ENCODE data around the gene FOXJ1. TPM values are rescaled to one million over a fixed set of nuclear protein-coding genes. Genes with fewer than 3 reads are reported as not detected.

FOXJ1 gene
- total RNA-seq, 1 experiment from 2014 or later = not detected

DNA sequence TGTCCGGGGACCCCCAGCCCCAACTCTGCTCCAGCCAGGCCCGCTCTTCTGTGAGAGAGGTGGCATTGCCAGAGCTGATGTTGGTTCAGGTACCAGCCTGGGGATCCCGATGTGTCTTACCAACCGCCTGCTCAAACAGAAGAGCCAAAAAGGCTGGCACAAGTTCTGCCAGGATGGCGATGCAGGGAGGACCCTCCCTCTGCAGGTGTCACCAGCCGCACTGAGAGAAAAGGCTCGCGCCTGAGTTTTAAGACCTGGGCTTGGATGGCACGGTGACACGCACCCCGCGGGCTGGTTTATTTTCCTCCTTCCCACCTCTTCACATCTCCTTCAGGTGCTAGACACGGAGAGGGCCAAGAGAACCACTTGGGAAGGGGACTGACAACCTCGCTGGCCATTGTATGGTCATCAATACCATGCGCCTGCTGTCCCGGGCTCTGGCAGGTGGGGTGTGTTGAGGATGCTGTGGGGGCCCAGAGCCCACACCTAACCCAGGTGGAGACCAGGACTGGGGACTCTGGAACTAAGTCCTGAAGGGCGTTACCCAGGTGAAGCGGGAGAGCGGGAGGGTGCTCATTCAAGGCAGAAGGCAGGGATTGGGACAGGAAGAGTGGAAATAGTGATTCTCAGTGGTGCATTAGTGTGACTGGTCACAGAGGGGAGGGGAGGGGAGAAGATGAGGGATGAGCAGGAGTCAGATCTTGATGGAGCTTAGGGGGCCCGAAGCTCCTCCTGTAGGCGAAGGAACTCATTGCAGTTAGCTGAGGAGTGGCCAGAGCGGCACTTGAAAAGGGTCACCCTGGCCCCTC is 16.3 kb downstream of the FOXJ1 start:
- DNase-seq (ENCODE audit: low read depth) = peak; percentile 20

DNA sequence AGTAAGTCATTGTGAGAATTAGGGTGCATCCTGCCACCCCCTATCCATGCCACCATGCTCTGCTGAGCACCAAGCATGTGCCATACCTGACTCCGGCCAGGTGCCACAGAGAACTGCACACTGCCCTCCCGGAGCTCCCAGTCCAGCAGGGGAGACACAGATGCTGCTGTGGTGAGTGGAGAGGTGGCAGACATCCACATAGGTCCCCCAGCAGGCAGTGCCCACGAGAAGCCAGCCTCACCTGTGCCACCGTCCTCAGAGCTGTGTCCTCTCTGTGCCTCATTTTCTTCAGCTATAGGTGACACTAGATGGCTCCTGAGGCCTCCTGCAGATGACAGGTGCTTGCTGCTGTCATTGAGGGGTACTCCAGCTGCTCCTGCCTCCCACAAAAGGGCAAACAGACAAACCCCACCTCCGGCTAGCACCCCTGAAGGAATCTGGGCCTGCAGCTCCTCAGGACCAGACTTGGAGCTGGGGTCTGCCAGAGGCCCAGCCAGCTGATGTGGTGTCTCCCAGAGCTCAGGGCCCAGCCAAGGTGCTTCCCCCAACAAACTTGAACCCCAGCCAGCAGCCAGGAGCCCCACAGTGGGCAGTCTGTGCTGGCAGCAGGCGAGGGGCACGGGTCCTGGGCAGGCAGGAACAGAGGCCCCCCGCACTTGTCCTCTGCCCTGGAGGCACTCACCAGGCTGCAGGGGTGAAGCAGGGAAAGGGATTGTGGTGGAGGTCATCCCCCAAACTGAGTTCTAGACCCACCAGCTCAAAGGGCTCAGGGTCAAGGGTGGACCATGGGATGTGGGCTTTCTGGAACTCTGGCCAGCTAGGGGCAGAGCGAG is 17.1 kb downstream of the FOXJ1 start:
- DNase-seq (ENCODE audit: low read depth) = no peak

DNA sequence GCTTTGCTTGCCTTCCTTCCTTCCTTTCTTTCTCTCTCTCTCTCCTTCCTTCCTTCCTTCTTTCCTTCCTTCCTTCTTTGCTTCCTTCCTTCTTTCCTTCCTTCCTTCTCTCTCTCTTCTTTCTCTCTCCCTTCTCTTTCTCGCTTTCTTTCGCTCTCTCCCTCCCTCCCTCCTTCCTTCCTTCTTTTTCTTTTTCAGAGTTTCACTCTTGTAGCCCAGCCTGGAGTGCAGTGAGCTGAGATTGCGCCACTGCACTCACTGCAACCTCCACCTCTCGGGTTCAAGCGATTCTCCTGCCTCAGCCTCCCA is 17.9 kb downstream of the FOXJ1 start:
- no peak for DNase-seq (ENCODE audit: low read depth)

DNA sequence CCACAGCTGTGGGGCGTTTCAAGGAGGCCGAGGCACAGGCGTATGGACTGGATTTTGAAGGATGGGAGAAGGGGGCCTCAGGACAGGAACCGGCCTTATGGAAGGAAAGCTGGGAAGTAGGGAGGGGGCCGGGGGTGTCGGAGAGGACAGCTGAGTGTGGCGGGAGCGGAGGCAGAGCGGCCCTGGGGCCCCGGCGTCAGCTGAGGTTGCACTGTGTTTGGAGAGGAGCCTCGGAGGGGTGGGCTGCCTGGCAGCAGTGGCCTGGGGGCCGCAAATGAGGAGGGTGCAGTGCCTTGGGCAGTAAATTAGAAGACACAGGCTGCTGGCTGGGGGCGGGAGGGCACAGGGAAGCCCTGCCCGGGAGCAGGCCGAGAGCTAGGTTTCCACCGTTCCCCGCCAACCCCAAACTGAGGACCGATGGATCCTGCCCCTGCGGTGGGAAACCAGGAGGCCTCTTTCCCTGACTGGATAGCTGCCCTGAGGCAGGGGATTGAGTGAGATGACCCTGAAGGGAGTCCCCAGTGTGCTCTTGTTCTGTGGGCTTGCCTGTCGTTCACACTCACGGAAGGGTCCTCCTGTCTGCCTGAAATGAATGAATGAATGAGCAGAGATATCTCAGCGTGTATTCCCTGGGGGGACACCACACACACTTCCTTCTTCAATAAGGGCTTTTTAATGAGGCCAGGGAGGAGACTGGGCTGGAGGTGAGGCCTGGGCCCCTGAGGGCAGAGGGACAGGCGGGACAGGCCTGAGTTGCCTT is 18.4 kb downstream of the FOXJ1 start:
- no peak for DNase-seq (ENCODE audit: low read depth)

DNA sequence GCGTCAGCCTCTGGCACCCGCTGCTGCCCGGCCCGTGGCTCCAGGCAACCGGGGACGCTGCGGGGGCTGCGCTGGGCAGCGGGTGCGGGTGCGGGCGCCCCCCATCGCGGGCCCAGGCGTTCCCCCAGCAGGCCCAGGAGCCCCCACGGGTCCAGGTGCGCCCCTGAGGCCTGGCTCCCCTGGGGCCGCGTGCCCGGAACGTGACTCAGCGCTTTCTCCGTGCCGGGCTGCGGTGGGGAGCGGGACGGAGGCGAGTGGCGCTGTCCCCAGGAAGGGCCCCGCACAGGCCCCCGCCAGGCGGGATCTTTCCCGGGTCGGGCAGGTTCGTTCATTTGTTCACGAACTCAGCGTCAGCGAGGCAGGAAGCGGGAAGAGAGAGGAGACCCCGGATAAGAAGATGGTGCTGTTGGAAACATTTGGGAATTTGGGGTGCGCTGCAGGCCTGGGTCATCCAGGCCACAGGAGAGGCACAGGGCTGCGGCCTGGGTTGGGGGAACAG is 19.1 kb downstream of the FOXJ1 start:
- DNase-seq (ENCODE audit: low read depth) = no peak

DNA sequence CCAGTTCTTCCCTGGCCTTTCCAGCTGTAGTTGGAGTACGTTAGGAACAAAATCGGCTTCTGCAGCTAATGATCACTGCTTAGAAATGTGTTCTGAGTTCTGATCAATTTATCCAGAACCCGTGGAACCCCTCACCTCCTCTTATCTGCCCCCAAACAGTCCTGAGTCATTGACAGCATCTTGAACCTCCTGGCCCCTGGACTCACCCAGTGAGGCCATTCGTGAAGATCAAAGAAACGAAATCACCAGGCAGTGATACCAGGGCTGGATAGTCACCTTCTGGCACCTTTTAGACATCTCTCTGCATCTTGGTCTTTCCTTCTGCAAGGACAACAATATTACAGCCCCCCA is 20.4 kb downstream of the FOXJ1 start:
- DNase-seq (ENCODE audit: low read depth) = no peak

DNA sequence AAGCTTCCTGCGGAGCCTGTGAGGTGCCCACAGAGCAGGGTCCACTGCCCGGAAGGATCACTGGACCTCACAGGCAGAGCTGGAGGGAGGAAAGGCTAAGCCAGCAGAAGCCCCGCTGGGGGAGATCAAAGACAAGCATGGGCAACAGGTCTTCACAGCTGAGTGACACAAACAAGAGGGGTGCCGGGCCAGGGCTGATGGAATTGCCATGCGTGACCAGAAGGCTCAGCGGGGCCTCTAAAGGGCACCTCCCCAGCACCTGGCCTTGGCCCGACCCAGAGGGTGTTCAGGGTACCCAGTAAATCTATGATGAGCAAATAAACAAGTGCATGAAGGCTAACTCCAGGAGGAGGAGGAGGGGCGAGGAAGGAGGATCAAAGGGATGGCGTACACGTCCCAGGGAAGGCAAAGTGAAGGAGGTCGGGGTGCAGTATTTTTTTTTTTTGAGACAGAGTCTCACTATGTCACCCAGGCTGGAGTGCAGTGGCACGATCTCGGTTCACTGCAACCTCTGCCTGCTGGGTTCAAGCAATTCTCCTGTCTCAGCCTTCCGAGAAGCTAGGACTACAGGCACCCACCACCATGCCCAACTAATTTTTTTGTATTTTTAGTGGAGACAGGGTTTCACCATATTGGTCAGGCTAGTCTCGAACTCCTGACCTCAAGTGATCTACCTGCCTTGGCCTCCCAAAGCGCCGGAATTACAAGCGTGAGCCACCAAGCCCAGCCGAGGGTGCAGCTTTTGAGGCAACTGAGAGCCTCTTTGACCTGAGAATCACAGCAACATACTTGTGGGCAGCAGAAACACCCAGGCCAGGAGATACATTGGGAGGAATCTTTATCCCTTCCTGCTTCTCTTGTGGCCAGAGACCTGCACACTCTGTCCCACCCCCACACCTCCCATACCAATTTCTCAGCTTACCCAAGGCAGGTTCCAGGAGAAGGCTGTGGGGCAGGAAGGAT is 21.4 kb downstream of the FOXJ1 start:
- DNase-seq (ENCODE audit: low read depth) = no peak

DNA sequence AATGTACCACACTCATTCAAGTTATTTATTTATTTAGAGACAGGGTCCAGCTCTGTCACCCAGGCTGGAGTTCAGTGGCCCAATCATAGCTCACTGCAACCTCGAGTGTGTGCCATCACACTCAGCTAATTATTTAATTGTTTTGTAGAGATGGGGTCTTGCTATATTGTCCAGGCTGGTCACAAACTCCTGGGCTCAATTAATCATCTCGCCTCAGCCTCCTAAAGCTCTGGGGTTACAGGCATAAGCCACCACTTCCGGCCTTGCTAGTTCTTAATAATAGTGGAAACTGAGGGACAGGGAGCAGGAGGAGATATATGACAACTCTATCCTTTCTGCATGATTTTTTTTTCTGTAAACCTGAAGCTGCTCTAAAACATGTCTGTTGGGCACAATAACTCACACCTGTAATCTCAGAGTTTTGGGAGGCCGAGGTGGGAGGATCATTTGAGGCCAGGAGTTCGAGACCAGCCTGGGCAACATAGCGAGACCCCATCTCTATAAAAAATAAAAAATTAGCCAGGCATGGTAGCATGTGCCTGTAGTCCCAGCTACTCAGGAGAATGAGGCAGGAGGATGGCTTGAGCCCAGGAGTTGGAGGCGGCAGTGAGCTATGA is 25.8 kb downstream of the FOXJ1 start:
- DNase-seq (ENCODE audit: low read depth) = no peak

DNA sequence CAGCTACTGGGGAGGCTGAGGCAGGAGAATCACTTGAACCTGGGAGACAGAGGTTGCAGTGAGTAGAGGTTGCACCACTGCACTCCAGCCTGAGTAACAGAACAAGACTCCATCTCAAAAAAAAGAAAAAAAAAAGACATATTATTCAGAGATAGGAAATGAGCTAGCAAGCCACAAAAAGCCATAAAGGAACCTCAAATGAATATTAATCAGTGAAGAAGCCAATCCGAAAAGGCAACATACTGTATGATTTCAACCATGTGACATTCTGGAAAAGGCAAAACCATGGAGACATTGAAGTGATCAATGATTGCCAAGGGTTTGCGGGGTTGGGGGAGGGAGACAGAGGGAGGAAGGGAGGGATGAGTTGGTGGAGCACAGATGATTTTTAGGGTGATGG is 29.1 kb downstream of the FOXJ1 start:
- no peak for DNase-seq (ENCODE audit: low read depth)

DNA sequence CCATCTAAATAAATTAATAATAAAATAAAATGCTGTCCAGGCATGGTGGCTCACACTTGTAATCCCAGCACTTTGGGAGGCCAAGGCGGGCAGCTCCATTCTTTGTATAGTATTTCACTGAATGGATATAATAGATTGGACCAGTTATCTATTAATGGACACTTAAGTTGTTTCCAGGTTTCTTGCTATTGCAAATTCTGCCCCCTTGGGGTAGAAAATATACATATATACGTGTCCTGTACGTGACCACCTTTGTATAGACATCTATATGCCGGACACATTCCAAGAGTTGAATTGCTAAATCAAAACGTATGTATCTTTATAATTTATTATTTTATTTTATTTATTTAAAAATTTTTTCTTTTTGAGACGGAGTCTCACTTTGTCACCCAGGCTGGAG is 33.5 kb downstream of the FOXJ1 start:
- DNase-seq (ENCODE audit: low read depth) = no peak

DNA sequence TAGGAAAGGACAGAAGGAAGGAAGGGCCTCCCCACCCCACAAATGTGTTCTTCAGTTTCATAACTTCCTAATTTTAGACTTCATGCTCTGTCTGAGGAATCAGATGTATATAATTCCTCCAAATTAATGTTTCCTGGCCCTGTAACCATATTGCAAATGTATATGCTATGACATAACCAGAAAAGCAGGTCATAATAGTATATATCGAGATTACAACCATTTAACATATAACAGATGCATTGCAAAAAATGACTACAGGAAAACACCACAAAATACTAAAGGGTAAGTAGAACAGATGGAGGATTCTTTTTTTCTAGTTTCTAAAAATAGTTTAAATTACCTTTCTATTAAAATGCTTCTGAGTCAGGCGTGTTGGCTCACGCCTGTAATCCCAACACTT is 34.3 kb downstream of the FOXJ1 start:
- no peak for DNase-seq (ENCODE audit: low read depth)

DNA sequence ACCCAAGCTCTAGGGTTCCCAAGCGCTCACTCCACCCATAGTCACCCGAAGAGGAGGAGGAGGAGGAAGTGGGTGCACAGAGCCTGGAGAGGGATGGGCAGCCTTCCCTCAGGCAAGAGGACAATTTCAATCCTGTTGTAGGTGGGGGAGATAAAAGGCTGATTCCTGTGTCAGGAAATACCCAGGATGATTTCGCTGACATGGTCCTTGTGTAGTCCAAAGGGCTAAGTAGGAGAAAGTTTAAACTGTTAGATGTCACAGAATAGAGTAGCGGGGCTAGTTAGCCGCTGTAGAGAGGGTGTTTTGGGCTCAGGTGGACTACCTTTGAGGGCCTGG is 36.2 kb downstream of the FOXJ1 start:
- DNase-seq (ENCODE audit: low read depth) = no peak

DNA sequence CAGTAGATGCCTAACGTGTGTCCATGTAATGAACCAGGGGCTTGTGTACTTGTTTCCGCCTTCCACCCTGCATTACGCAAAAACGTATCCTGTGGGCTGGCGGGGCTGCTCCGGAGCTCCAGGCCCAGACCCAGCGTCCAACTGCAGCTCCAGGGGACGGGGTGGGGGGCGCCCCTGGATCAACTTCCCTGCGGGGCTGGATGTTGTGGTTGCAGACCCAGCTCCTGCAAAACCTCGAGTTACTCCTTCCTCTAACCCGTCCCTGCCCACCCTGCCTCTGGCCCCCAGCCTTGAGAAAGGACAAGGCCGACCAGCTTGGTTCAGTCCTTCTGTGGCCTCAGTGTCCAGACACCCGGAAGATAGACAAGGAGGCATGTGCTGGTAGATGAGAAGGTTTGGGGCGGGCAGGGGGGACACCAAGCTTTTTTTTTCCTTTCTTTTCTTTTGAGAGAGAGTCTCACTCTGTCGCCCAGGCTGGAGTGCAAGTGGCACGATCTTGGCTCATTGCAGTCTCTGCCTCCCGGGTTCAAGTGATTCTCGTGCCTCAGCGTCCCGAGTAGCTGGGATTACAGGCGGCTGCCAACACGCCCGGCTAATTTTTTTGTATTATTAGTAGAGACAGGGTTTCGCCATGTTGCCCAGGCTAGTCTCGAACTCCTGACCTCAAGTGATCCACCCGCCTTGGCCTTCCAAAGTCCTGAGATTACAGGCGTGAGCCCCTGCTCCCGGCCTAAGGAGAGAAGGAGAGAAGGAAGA is 36.7 kb downstream of the FOXJ1 start:
- DNase-seq (ENCODE audit: low read depth) = no peak

DNA sequence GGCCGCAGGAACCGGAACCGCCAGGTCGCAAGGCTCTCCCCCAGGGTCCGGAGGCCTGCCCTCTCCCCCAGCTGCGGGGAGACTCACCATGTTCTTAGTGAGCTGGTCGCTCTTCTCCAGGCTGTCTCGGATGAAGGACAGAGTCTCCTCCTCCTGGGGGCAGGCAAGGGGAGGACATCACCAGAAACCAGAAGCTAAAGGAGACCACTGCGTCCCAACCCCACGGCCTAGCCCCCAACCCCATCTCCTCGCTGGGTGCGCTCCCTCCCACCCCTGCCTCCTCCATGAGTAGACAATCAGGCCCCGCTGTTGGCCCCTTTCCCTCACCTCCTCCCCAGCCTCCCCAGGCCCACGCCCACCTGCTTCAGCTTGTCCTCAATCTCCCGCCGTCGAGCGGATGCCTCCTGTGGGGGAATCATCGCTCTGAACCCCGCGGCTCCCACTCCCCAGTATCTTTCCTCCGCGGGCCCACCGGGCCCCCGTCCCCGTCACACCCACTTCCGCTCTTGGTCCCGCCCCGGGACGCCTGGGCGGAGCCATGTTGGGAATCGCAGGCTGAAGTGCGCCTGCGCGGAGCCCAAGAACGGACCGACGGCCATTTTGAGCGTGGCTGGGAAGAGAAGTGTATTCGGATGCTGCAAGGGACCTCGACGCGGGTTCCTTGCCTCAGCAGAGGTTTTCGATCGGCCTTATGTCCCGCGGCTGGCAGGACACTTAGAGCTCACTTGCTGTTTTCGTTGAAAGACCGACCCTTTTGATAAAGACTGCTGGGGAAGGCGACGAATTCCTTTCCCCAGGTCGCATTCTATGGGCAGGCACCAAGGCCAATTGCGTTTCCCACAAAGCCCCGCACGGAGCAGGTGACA is 37.5 kb downstream of the FOXJ1 start, which contains the start of gene EXOC7:
Gene EXOC7 (minus strand): TSS at position 514 of the 866 bp plus-strand sequence. CDS start 95 bp downstream, at position 419.
- DNase-seq (ENCODE audit: low read depth) = peak; percentile 82

DNA sequence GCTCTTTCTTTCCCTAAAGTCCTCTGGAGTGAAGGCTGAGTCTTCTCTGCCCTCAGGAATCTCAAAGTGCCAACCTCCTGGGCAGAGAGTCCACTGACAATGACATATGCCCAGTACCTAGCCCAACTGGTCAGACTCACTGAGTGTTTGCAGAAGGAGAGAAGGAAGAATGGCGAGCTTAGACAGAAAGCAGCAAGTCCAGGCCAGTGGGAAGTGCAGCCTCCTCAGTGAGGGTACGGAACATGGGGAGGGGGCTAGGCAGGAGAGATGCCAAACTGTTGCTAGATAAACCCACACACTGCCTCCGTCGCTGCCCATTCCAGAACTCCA is 38.1 kb downstream of the FOXJ1 start:
- no peak for DNase-seq (ENCODE audit: low read depth)

DNA sequence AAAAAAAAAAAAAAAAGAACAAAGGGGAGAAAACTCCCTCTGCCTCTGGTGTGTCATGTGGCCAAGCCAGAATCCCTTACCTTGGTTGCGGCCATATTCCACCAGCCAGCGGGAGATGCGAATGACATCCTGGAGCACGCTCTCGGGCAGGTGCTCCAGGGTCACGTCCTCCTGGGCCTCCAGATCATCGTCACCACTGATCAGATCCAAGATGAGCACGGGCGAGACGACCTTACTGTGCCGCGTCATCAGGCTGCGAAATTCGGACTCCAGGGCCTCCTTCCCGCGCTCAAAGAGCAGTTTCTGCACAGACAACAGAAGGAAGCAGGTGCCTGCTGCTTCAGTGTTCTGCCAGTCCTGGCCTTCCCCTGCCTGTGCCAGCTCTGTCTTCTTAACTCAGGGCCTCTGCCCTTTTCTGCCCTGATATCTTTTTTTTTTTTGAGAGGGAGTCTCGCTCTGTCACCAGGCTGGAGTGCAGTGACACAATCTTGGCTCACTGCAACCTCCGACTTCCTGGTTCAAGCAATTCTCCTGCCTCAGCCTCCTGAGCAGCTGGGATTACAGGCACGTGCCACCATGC is 43.2 kb downstream of the FOXJ1 start:
- DNase-seq (ENCODE audit: low read depth) = no peak

DNA sequence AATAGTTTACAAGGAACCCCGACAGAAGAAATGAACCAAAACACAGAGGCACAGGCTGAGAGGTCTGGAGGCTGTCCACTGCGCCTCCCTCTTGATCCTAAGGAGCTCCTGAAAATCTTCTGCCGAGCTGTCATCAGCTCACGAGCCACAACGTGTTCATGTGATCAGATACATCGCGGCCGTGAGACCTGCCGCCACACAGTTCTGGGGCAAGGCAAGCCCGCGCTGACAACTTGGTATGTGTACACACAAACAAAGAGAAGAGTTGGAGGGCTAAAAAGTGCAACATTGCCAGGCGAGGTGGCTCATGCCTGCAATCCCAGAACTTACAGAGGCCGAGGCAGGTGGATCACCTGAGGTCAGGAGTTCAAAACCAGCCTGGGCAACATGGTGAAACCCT is 45.1 kb downstream of the FOXJ1 start:
- no peak for DNase-seq (ENCODE audit: low read depth)

DNA sequence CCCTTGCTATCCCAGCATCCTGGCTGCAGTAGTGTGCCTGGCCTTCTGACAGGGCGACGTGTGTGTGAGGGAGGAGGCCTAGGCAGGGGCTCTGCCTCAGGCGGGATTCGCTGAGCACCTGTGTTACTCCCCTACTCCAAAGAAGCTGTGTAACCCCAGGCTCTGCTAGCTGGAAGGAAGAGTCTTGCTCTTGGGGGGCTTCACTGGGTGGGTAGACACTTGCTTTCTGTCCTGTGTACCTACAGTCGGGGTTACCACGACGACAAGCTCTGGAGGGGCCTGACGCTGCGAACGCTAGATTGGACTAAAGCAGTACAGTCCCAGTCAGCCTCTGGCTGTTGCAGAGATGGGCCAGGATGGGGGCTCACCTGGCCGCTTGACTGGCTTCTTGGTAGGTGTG is 47.0 kb downstream of the FOXJ1 start:
- no peak for DNase-seq (ENCODE audit: low read depth)

All from HT1080 (cell line).